Erythroblast (primary cell): ENCODE measurements around the gene ACSM4.

Source experiments
- GATA1 ChIP-seq: IDR thresholded peaks from 2 replicates; pipeline ENCODE4 v1.6.1; 2011; ENCODE audit warnings: low read depth, mild to moderate bottlenecking, control low read depth, low read length, moderate library complexity
- POLR2A ChIP-seq: IDR thresholded peaks from 2 replicates; pipeline ENCODE4 v1.6.1; 2011; ENCODE audit warnings: mild to moderate bottlenecking, low read length

DNA sequence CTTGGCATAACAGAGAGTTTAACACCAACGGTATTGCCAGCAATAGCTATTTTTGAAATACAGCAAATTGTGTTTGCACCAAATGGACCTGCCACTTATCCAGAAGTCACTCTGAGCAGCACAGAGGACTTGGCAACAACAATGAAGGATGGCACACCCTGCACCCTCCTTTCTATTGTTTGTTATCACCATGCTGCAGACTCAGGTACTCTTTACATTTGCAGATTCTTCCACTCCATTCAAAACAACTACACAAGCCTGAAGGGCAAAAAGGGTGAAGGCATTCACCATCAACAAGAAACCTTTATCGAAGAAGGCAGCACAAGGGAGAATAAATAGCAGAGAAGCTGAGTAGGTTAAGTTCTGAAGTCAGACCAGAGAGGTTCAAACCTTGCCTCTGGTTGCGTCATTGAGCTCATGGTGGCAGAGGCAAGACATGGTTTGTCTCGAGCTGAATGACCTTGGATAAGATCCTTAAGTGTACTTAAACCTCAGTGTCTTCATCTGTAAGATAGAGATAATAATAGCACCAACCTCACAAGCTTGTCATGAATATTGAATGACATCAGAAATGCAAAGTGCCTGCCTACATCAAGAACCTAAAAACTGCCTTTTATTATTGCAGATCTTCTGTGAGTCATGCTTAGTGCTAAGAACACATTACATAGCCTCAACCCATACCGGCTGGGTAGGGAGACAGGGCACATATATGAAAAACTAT, 1.4 kb upstream of the ACSM4 start:
- TF ChIP-seq POLR2A (no peak), GATA1 (no peak)
